Stimulated activated CD8-positive, alpha-beta memory T cell treated with anti-CD3 and anti-CD28 coated beads, Interleukin-12 subunit alpha, Interleukin-12 subunit beta, amount 100 ng/mL, for 1 hour (primary cell): ENCODE data around the gene CNOT4.
"Not testable (repeated sequence)": the region's sequence is repeated elsewhere in the genome, so short reads cannot be mapped to it uniquely, and the experiment has no call there.

ENCODE experiments used
- DNase-seq: peaks from one replicate; pipeline ENCODE4 v3.0.0-alpha.2; 2020; ENCODE audit warnings: low read depth

The CNOT4 gene

DNA sequence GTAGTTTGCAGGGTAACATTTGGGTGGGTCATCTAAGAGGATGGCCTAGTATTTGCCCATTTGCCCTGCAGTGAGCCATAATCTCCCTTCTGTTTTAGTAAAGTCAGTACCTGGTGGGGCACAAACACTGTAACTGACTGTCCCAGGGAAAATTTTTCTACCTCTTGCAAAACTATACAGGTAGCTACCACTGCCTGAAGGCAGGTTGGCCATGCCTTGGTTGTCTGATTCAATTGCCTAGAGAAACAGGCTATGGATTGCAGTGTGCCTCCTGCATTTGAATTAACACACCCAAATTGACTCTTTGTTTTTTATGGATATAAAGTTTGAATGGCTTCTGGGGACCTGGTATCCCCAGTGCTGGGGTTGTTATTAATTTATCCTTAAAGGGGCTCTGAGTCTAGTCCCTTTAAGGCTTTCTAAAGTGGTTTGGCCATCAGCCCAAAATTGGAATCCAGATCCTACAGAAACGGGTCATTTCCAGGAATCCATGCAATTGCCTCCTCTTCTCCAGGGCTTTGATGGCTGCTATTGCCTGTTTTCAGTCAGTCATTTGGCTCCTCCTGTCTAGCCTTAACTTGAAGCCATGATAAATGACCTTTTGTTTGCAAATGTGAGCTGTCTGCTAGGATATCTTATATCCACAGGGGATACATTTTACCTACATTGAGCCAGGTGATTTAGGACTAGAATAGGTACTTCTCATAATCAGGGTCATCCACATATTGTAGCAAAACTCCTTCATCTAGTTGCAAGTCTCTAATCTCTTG is 187.1 kb downstream of the CNOT4 start:
- DNase-seq: no peak

DNA sequence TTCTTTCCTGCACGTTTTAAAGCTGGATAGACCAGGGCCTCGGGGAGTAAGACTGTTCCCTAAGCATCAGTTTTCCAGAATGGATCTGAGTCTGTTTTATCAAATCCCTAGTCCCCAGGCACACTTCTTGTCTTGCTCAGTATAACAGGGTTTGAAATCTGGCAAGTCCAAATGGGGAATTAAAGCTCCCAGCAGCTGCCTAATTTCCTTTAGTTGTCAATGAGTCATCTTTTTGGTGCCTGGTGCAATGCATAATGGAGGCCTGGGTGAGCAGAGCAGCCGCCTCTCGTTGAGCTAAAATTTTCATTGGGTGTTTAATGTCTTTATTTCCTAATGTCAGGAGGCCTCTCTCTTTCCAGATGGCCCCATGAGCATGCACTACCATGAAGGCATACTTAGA is 188.3 kb downstream of the CNOT4 start:
- DNase-seq: no peak

DNA sequence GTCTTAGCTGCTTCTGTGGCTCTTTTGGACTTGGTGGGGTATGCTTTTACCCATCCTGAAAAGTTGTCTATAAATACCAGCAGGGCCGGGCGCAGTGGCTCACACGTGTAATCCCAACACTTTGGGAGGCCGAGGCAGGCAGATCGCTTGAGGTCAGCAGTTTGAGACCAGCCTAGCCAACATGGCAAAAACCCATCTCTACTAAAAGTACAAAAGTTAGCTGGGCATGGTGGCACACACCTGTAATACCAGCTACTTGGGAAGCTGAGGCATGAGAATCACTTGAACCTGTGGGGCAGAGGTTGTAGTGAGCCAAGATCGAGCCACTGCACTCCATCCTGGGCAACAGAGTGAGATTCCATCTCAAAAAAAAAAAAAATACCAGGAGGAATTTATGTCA is 188.9 kb downstream of the CNOT4 start:
- not testable (repeated sequence) for DNase-seq

DNA sequence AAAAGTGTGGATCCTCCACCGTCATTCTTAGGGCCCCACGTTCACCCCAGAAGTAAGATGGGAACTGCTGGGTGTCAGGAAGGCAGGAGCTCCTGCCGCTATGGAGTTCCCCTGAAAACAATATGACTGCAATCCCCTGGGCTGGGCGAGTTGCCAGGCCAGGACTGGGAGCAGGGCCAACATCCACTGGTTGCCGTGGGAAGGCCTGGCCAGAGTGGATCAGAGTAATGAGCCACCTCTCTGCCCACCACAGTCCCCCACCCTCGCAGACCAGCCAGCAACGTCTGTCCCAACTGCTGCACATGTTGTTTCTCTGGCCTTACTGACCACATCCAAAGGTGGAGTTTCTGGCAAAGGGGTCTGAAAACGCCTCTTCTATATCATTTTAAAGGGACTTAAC is 189.6 kb downstream of the CNOT4 start:
- DNase-seq: no peak

GRCh38 chr7:135317676-135318325 is 192.1 kb downstream of the CNOT4 start:
- no peak for DNase-seq

GRCh38 chr7:135316648-135317313 is 193.1 kb downstream of the CNOT4 start:
- no peak for DNase-seq

DNA sequence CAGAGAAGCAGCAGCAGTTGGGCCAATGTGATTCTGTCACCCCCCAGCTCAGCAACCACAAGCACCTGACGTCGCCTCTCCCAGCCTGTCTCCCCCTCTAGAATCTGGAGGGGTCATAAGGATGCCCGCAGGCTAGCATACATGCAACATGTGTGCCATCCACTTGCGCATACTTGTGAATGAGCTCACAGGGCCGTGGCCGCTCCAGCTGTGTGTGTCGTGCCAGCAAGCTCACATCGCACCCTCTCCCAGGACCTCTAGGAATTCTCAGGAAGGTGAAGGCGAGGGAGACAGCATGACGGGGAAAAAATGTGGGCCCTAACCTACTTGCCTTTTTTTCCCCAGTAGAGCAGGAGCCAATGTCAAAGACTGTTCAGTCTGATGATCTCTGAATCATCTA is 195.9 kb downstream of the CNOT4 start:
- DNase-seq: no peak
